Measurements from ENCODE around the gene PANK4. TPM values are rescaled to one million over a fixed set of nuclear protein-coding genes. Genes with fewer than 3 reads are reported as not detected.
A peak's percentile ranks its signal among the peaks of the same experiment; 100 is the strongest.

Gene PANK4
- total and polyA plus RNA-seq, 10 of the 15 experiments (the other 5 are each of a cell fraction or from before 2014, with no cell fraction given): 0.35 to 38.0 (median 18.6) TPM

GRCh38 chr1:2553871-2554620, 27.6 kb upstream of the PANK4 start:
- Histone ChIP-seq H3K4me3 (no peak overlapping the region), H3K4me2 (ENCODE audit: control insufficient read depth, insufficient read depth) (peak overlapping the region; percentile 97; the same call in 1 of the 2 replicates), H3K27ac (ENCODE audit: control insufficient read depth, insufficient read depth) (peak overlapping the region; percentile 99; the same call in 1 of the 2 replicates), H4K20me1 (ENCODE audit: control insufficient read depth, insufficient read depth) (no peaks in the 10 kb centered on the region), H3K79me2 (ENCODE audit: control insufficient read depth, insufficient read depth, low read length) (peaks cover 35% of the 10 kb centered on the region), H3K27me3 (replicated peaks in 1 of 2; ENCODE audit: control insufficient read depth in 2 of 2, insufficient read depth in 2 of 2, low read length in 1 of 2) (no peaks in the 10 kb centered on the region), H3K9ac (ENCODE audit: control insufficient read depth, insufficient read depth, low read length) (no peak overlapping the region), H3K9me3 (replicated peaks; ENCODE audit: control insufficient read depth, insufficient read depth, low read length) (no peaks in the 10 kb centered on the region), H2AFZ (ENCODE audit: control insufficient read depth, low read depth, low read length) (no peak overlapping the region), H3K4me1 (ENCODE audit: control insufficient read depth, insufficient read depth, low read length) (peaks cover 37% of the 10 kb centered on the region), H3K36me3 (ENCODE audit: control insufficient read depth in 2 of 2, insufficient read depth in 2 of 2, low read length in 1 of 2) (peaks cover 0 to 2% of the 10 kb centered on the region in 2 experiments; a peak in 1 of 4 replicates)
- no TSS peak for BruUV-seq (replicated peaks)
- FAIRE-seq (no peak), ATAC-seq (no peak), DNase-seq (ENCODE audit: low read depth, low spot score) (no peak)
- POLR2A ChIA-PET: interaction anchor here (3.3 to 5.5 kb wide), 2 partner anchors 24 to 30 kb away, joined by 60 to 61 read pairs; partner anchors contain the start of gene PRXL2B
- RAD21 ChIA-PET (ENCODE audit: unreplicated experiment): interaction anchor here (1.1 to 3.3 kb wide), 4 partner anchors 24 to 233 kb away, joined by 4 to 41 read pairs (median 27); partner anchors contain the start of gene PANK4
- intact Hi-C loops (cut with micrococcal nuclease; ENCODE audit: unreplicated experiment) (no loop called here), in situ Hi-C loops (cut with MboI) (no loop called here)
- SMC1A ChIA-PET (ENCODE audit: uncharacterized antibody, unreplicated experiment): interaction anchor here (0.6 to 4.7 kb wide), 3 partner anchors 23 to 107 kb away, joined by 3 to 39 read pairs (median 28); partner anchors contain the start of gene PRXL2B
- 75% methylated on average over 29 of the region's 30 CpGs for WGBS (ENCODE audit: insufficient coverage, insufficient replicate concordance, low lambda C conversion rate, missing lambda C conversion rate)
- CTCF ChIA-PET: interaction anchor here (0.7 to 3.2 kb wide), 4 partner anchors 24 to 233 kb away, joined by 3 to 18 read pairs (median 9); partner anchors contain the start of genes PANK4 and PEX10
- TF ChIP-seq SIN3A (IDR thresholded peaks at IDR 0.05; ENCODE audit: low read depth, low read length): no peak
- TF ChIP-seq FOS (IDR thresholded peaks at IDR 0.05; ENCODE audit: borderline replicate concordance, extremely low read depth, insufficient read length): no peak
- TF ChIP-seq E2F8 (IDR thresholded peaks at IDR 0.05; ENCODE audit: low read depth, partially characterized antibody): no peak
- no peak for TF ChIP-seq BHLHE40 (IDR thresholded peaks at IDR 0.05; ENCODE audit: borderline replicate concordance in 1 of 2, low read depth in 2 of 2, low read length in 1 of 2)
- TF ChIP-seq SIX5 (IDR thresholded peaks at IDR 0.05; ENCODE audit: low read depth, low read length, severe bottlenecking): no peak
- no peak for TF ChIP-seq EGR1 (IDR thresholded peaks at IDR 0.05; ENCODE audit: borderline replicate concordance in 1 of 2, low read depth in 2 of 2, low read length in 2 of 2)
- TF ChIP-seq GABPA (IDR thresholded peaks at IDR 0.05; ENCODE audit: low read depth): no peak
- TF ChIP-seq, protein P1, sequence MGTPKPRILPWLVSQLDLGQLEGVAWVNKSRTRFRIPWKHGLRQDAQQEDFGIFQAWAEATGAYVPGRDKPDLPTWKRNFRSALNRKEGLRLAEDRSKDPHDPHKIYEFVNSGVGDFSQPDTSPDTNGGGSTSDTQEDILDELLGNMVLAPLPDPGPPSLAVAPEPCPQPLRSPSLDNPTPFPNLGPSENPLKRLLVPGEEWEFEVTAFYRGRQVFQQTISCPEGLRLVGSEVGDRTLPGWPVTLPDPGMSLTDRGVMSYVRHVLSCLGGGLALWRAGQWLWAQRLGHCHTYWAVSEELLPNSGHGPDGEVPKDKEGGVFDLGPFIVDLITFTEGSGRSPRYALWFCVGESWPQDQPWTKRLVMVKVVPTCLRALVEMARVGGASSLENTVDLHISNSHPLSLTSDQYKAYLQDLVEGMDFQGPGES (IDR thresholded peaks at IDR 0.05): no peak
- TF ChIP-seq MTA3 (IDR thresholded peaks at IDR 0.05; ENCODE audit: borderline replicate concordance, low read length): no peak
- no peak for TF ChIP-seq MYC (IDR thresholded peaks at IDR 0.05; ENCODE audit: insufficient read depth, insufficient read length, insufficient replicate concordance, low read length, severe bottlenecking)
- no peak for TF ChIP-seq PAX8 (IDR thresholded peaks at IDR 0.05)
- TF ChIP-seq CBX5 (IDR thresholded peaks at IDR 0.05; ENCODE audit: low read depth): no peak
- TF ChIP-seq ZBTB11 (CRISPR knock-in tag; IDR thresholded peaks at IDR 0.05): no peak
- TF ChIP-seq SP1 (IDR thresholded peaks at IDR 0.05; ENCODE audit: low read depth, low read length): no peak
- no peak for TF ChIP-seq SMC3 (IDR thresholded peaks at IDR 0.05; ENCODE audit: borderline replicate concordance, low read length)

Measured in GM12878 (cell line).